ENCODE measurements around the gene KCNMA1.

DNA sequence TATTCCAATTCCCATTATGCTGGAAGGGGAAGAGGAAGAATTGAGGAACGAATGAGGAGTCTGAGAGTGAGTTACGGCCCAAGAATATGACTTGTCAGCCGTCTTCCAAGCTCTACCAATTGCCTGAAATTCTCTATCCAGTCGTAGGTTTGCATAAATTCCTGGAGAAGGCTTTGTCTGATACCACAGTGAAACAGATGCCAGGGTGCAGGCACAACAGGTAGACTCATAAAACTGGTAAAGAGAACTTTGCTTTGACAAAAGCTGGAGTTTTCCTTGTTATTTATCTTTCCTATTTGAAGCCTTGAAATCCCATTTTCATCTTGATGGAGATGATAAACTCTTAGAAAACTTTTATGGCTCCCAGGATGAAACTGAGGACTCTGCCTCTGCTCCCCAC is 251.2 kb downstream of the KCNMA1 start:
- TF ChIP-seq, protein P1, sequence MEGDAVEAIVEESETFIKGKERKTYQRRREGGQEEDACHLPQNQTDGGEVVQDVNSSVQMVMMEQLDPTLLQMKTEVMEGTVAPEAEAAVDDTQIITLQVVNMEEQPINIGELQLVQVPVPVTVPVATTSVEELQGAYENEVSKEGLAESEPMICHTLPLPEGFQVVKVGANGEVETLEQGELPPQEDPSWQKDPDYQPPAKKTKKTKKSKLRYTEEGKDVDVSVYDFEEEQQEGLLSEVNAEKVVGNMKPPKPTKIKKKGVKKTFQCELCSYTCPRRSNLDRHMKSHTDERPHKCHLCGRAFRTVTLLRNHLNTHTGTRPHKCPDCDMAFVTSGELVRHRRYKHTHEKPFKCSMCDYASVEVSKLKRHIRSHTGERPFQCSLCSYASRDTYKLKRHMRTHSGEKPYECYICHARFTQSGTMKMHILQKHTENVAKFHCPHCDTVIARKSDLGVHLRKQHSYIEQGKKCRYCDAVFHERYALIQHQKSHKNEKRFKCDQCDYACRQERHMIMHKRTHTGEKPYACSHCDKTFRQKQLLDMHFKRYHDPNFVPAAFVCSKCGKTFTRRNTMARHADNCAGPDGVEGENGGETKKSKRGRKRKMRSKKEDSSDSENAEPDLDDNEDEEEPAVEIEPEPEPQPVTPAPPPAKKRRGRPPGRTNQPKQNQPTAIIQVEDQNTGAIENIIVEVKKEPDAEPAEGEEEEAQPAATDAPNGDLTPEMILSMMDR (IDR thresholded peaks at IDR 0.05; ENCODE audit: poor library complexity, severe bottlenecking), result no peak
- TF ChIP-seq EZH2 (IDR thresholded peaks at IDR 0.05; ENCODE audit: borderline replicate concordance, insufficient read depth, low read length, poor library complexity, severe bottlenecking) (no peak), POLR2AphosphoS5 (IDR thresholded peaks at IDR 0.05) (no peak), TAF1 (IDR thresholded peaks at IDR 0.05; ENCODE audit: low read depth) (no peak), MXI1 (conservative IDR thresholded peaks at IDR 0.05; ENCODE audit: poor library complexity, severe bottlenecking) (no peak), RAD21 (conservative IDR thresholded peaks at IDR 0.05) (no peak), SMC3 (conservative IDR thresholded peaks at IDR 0.05; ENCODE audit: poor library complexity) (no peak), EP300 (conservative IDR thresholded peaks at IDR 0.05; ENCODE audit: poor library complexity, severe bottlenecking) (no peak)
- TF ChIP-seq, protein P2, sequence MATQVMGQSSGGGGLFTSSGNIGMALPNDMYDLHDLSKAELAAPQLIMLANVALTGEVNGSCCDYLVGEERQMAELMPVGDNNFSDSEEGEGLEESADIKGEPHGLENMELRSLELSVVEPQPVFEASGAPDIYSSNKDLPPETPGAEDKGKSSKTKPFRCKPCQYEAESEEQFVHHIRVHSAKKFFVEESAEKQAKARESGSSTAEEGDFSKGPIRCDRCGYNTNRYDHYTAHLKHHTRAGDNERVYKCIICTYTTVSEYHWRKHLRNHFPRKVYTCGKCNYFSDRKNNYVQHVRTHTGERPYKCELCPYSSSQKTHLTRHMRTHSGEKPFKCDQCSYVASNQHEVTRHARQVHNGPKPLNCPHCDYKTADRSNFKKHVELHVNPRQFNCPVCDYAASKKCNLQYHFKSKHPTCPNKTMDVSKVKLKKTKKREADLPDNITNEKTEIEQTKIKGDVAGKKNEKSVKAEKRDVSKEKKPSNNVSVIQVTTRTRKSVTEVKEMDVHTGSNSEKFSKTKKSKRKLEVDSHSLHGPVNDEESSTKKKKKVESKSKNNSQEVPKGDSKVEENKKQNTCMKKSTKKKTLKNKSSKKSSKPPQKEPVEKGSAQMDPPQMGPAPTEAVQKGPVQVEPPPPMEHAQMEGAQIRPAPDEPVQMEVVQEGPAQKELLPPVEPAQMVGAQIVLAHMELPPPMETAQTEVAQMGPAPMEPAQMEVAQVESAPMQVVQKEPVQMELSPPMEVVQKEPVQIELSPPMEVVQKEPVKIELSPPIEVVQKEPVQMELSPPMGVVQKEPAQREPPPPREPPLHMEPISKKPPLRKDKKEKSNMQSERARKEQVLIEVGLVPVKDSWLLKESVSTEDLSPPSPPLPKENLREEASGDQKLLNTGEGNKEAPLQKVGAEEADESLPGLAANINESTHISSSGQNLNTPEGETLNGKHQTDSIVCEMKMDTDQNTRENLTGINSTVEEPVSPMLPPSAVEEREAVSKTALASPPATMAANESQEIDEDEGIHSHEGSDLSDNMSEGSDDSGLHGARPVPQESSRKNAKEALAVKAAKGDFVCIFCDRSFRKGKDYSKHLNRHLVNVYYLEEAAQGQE (IDR thresholded peaks at IDR 0.05; ENCODE audit: borderline replicate concordance), result no peak

Data from neural cell (in vitro differentiated cells).